ENCODE results near the gene CPZ. TPM values are rescaled to one million over a fixed set of nuclear protein-coding genes. Genes with fewer than 3 reads are reported as not detected.
"Not testable (repeated sequence)": the region's sequence is repeated elsewhere in the genome, so short reads cannot be mapped to it uniquely, and the experiment has no call there.

The CPZ gene
- total RNA-seq, 1 donor from 2014 or later: 4.9 TPM

- peaks cover 25% of the 10 kb centered on the region for H3K27me3 Mint-ChIP-seq
- not testable (repeated sequence) for H3K27ac Mint-ChIP-seq; H3K4me3 Mint-ChIP-seq; DNase-seq (ENCODE audit: extremely low spot score, unreplicated experiment); H3K4me1 Mint-ChIP-seq (ENCODE audit: unreplicated experiment); H3K9me3 Mint-ChIP-seq; H3K36me3 Mint-ChIP-seq
Measured at GRCh38 chr4:8635897-8636554, 43.5 kb downstream of the CPZ start.

GRCh38 chr4:8637456-8637984 is 45.0 kb downstream of the CPZ start:
- no peak overlapping the region for H3K27ac Mint-ChIP-seq
- no peaks in the 10 kb centered on the region for H3K36me3 Mint-ChIP-seq
- no peaks in the 10 kb centered on the region for H3K4me1 Mint-ChIP-seq (ENCODE audit: unreplicated experiment)
- DNase-seq (ENCODE audit: extremely low spot score, unreplicated experiment): no peak
- no peaks in the 10 kb centered on the region for H3K9me3 Mint-ChIP-seq
- H3K27me3 Mint-ChIP-seq: peaks cover 26% of the 10 kb centered on the region
- TF ChIP-seq CTCF (conservative IDR thresholded peaks at IDR 0.05): no peak
- no peak overlapping the region for H3K4me3 Mint-ChIP-seq

GRCh38 chr4:8639021-8639420 is 46.5 kb downstream of the CPZ start:
- DNase-seq (ENCODE audit: extremely low spot score, unreplicated experiment): peak; percentile 45
- no peak for TF ChIP-seq CTCF (conservative IDR thresholded peaks at IDR 0.05)
- Mint-ChIP-seq H3K27ac (peak overlapping the region; percentile 15), H3K4me3 (no peak overlapping the region), H3K4me1 (ENCODE audit: unreplicated experiment) (no peaks in the 10 kb centered on the region), H3K36me3 (no peaks in the 10 kb centered on the region), H3K9me3 (no peaks in the 10 kb centered on the region), H3K27me3 (peaks cover 37% of the 10 kb centered on the region)

GRCh38 chr4:8639777-8640720 is 47.5 kb downstream of the CPZ start:
- DNase-seq (ENCODE audit: extremely low spot score, unreplicated experiment): peak; percentile 62
- H3K36me3 Mint-ChIP-seq: no peaks in the 10 kb centered on the region
- no peaks in the 10 kb centered on the region for H3K9me3 Mint-ChIP-seq
- H3K27ac Mint-ChIP-seq: no peak overlapping the region
- H3K4me1 Mint-ChIP-seq (ENCODE audit: unreplicated experiment): no peaks in the 10 kb centered on the region
- H3K27me3 Mint-ChIP-seq: peaks cover 37% of the 10 kb centered on the region
- no peak for TF ChIP-seq CTCF (conservative IDR thresholded peaks at IDR 0.05)
- no peak overlapping the region for H3K4me3 Mint-ChIP-seq

- Mint-ChIP-seq H3K4me3 (no peak overlapping the region), H3K4me1 (ENCODE audit: unreplicated experiment) (no peaks in the 10 kb centered on the region), H3K27me3 (peaks cover 37% of the 10 kb centered on the region), H3K27ac (no peak overlapping the region), H3K9me3 (no peaks in the 10 kb centered on the region), H3K36me3 (no peaks in the 10 kb centered on the region)
- TF ChIP-seq CTCF (conservative IDR thresholded peaks at IDR 0.05): no peak
- peak; percentile 27 for DNase-seq (ENCODE audit: extremely low spot score, unreplicated experiment)
Measured at GRCh38 chr4:8640816-8641215, 48.3 kb downstream of the CPZ start.

GRCh38 chr4:8641256-8641655 is 48.7 kb downstream of the CPZ start:
- Mint-ChIP-seq H3K4me3 (no peak overlapping the region), H3K36me3 (no peaks in the 10 kb centered on the region), H3K27ac (no peak overlapping the region), H3K9me3 (no peaks in the 10 kb centered on the region), H3K4me1 (ENCODE audit: unreplicated experiment) (no peaks in the 10 kb centered on the region), H3K27me3 (peaks cover 41% of the 10 kb centered on the region)
- peak; percentile 57 for DNase-seq (ENCODE audit: extremely low spot score, unreplicated experiment)
- no peak for TF ChIP-seq CTCF (conservative IDR thresholded peaks at IDR 0.05)
